Measurements from ENCODE around the gene TNNT1. TPM values are rescaled to one million over a fixed set of nuclear protein-coding genes. Genes with fewer than 3 reads are reported as not detected.

Gene TNNT1
- total RNA-seq, 1 donor from 2014 or later, result 140 TPM

DNA sequence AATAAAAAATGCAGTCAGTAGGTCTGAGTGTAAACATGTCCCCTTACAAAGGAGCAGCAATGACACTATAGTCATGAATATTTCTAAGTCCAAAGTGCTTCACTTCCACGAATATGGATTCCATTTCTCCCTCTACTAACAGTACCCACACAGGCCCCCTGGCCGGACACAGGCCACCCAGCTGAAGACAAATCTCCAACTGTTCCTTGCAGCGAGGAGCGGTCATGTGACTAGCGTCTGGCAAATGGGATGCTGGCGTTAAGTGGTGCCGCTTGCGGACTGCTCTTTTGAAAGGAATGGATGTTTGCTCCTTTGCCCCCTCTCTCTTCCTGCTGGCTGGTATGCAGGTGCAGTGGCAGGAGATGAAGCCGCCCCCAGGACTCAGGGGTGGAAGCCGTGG, 47.7 kb downstream of the TNNT1 start:
- no peak for TF ChIP-seq CTCF (IDR thresholded peaks at IDR 0.05; ENCODE audit: borderline replicate concordance)
- Histone ChIP-seq H3K27ac (replicated peaks) (peak overlapping the region; percentile 74), H3K27me3 (ENCODE audit: low read depth) (no peaks in the 10 kb centered on the region), H3K36me3 (peaks cover 67% of the 10 kb centered on the region), H3K9me3 (replicated peaks) (peaks cover 7% of the 10 kb centered on the region), H3K4me1 (peaks cover 29% of the 10 kb centered on the region), H3K4me3 (no peak overlapping the region)
- no peak for DNase-seq
- intact Hi-C loops (cut with micrococcal nuclease), result no loop called here

DNA sequence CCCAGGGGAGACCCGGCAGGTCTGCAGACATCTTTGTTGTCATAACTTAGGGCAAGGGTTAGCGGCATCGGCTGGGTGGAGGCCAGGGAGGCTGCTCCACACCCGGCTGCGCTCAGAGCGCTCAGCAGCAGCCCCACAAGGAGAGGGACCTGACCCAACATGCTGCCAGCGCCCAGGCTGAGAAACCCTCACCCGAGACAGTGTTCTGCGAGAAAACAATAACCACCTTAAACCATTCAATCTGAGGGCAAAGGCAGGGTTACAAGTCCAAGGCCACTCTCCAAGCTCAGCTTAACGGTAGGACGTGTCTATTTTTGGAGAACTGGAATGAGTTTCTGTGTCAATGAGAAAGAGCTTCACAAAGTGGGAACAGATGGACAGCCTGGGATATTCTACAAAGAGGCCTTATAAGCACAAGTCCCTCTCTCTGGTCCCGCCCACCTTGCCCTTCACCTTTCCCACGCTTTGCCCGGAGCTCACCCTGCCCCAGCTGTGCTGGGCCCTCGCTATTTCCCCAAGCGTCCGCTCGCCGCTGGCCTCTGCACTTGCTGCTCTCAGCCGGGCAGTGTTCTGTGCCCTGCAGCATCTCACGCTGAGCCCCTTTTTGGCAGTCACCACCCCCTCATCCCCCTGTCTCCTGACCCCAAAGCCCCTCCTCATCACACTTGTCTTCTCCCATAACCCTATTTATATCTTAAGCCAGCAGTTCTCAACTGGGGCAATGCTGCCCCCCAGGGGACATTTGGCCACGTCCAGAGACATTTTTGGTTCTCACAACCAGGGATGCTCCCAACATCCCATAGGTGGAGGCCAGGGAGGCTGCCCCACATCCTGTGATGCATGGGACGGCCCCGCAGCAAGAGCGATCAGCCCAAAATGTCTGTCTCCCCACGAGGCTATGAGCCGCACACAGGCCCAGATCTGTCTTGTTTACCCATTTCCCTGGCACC, 49.2 kb downstream of the TNNT1 start:
- DNase-seq, result no peak
- Histone ChIP-seq H3K27me3 (ENCODE audit: low read depth) (no peaks in the 10 kb centered on the region), H3K4me1 (peaks cover 29% of the 10 kb centered on the region), H3K9me3 (replicated peaks) (peaks cover 7% of the 10 kb centered on the region), H3K27ac (replicated peaks) (peak overlapping the region; percentile 74), H3K36me3 (peaks cover 77% of the 10 kb centered on the region), H3K4me3 (no peak overlapping the region)
- peak; percentile 32 for TF ChIP-seq CTCF (IDR thresholded peaks at IDR 0.05; ENCODE audit: borderline replicate concordance)
- intact Hi-C loops (cut with micrococcal nuclease), result no loop called here

- H3K36me3 ChIP-seq, result peaks cover 84% of the 10 kb centered on the region
- no peaks in the 10 kb centered on the region for H3K27me3 ChIP-seq (ENCODE audit: low read depth)
- no peak overlapping the region for H3K4me3 ChIP-seq
- H3K9me3 ChIP-seq (replicated peaks), result peaks cover 7% of the 10 kb centered on the region
- peaks cover 29% of the 10 kb centered on the region for H3K4me1 ChIP-seq
- no peak for DNase-seq
- H3K27ac ChIP-seq (replicated peaks), result peak overlapping the region; percentile 74
- intact Hi-C loops (cut with micrococcal nuclease), result no loop called here
- TF ChIP-seq CTCF (IDR thresholded peaks at IDR 0.05; ENCODE audit: borderline replicate concordance), result peak; percentile 10
These were observed 50.1 kb downstream of the TNNT1 start for GRCh38 chr19:55098716-55099556.

- Histone ChIP-seq H3K27ac (replicated peaks) (peak overlapping the region; percentile 74), H3K27me3 (ENCODE audit: low read depth) (no peaks in the 10 kb centered on the region), H3K36me3 (peaks cover 76% of the 10 kb centered on the region), H3K9me3 (replicated peaks) (peaks cover 3% of the 10 kb centered on the region), H3K4me3 (no peak overlapping the region), H3K4me1 (peaks cover 29% of the 10 kb centered on the region)
- TF ChIP-seq CTCF (IDR thresholded peaks at IDR 0.05; ENCODE audit: borderline replicate concordance), result no peak
- intact Hi-C loops (cut with micrococcal nuclease), result no loop called here
- no peak for DNase-seq
These were observed 50.9 kb downstream of the TNNT1 start for GRCh38 chr19:55097864-55098715.
